ENCODE measurements around the gene CIP2A.

CIP2A gene

DNA sequence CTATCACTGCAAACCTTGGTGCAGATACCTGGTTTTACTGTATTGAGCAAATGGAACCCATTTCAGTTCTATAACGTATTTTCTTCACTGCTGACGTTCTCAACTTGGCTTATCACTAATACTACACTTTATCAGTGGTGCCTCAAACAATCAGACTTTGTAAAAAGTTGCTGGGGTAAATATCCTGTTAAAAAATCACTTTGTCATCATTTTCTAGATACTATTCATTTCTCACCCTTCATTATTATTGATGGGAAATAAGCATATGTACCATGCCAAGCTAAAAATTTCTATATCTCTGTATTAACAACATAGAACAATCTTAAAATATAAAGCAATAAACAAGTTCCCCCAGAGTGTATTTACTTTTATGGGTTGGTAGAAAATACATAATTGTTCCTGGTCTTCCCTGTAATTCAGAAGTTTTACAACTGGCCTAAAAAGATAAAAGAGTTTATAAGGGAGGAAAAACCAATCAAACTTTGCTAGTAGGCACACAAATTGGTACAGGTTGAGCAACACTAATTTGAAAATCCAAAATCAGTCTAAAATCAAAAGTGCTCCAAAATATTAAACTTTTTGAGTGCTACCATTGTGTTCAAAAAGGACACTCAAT lies 33.2 kb downstream of the CIP2A start:
- DNase-seq: no peak

DNA sequence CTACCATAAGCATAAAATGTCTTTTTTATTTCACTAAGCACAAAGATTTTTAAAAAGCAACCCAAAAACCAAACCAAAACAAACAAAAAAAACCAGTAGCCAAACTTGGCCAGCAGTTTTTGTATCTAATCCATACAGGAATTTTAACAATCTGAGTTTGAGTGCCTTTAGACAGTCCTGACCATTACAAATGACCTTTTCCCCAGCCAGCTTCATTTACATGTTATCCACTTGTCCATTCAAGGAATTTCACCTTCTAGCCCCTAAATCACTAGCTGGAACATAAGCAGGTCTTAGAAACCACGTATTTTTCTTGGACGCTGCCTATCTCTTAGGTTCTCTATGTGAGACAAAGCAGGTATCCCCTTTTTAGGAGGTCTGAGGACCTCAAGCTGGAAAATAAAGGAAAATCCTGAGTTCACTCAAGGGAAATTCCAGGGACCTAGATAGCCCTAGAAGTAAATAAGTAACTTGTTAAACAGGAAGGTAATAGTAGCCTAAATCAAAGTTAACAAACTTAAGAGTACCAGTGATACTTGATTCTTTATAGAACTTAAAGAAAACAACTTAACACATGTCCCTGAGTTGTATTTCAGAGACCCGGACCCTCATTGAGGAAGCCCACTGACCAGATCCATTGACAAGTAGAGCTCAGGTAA lies 34.2 kb downstream of the CIP2A start:
- DNase-seq: no peak

DNA sequence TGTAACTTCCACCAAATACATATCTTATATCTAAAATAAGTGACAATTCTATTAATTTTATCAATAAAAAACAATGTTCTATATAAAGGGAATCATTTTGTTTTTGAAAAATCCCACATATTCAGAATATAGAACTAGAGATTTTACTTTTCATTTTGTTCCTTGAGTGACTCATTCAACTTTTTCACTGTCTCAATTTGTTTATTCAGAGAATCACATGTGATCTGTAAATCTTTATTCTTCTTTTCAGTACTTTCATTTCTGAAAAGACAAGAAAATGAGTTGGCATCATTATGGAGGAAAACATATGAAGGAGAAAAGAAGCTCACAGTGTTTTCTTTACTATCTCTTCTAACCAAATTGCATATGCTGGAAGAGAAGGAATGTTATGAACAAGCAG lies 35.0 kb downstream of the CIP2A start:
- DNase-seq: no peak

DNA sequence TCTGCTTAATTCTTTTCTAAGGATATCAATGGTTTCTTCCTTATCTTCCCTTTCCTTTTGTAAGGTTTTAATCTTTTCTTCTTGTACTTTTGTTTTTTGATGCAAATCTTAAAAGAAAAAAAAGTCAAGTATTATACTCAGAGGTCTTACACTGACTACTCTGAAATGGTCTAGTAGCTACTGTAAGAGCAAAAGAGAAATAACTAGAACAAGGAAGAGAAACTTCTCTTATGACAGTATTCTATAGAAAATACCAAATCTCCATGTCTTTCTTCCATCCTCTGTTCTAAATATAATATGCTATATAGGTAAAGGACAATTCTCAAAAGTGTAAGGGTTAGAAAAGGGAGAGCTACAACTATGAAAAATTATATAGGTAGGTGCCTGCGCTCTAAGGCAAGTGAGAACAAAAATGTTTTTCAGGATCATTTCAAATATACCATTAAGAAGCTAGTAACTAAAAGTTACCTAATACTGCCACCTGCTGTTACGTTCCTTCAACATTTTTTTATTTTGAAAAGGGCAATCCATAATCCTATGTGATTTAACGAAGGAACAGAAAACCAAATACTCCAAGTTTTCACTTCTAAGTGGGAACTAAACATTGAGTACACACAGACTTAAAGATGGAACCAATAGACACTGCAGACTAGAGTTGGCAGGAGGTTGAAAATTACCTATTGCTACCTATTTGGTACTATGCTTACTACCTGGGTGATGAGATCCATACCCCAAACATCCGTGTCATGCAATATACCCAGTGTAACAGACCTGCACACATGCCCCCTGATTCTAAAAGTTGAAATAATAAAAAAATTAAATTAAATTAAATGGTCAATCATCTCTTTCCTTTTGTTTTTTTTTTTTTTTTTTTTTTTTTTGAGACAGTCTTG lies 36.7 kb downstream of the CIP2A start:
- DNase-seq: no peak

DNA sequence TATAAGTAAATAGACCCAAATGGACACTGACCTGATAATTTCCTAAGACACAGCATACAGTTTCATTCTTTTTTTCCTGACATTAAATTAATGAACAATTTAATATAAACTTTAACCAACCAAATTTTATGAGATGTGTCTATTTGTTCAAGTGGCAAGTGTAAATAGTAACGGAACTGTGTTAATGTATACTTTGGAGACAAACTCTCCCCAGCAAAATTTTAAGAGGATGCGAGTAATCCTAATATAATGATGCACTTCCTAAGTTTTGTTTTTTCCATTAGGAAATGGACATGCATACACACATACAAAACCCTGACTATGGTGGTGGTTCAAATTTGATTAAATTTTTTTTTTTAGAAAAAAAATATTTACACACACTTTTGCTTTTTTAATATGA lies 40.4 kb downstream of the CIP2A start:
- DNase-seq: no peak

DNA sequence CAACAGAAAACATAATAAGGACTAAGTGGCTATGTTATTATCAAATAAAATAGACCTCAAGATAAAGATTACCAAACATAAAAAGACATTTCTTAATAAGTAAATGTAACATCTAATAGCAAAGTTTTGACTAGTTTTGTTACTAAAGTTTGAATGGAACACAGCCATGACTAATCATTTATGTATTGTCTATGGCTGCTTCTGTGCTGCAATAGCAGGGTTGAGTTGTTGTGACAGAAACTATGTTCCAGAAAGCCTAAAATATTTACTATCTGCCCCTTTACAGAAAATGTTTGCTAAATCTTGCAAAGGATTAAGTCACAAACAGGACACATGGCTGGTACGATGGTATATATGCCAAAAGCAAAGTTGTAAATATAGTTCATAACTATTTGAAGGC lies 40.9 kb downstream of the CIP2A start:
- no peak for DNase-seq

DNA sequence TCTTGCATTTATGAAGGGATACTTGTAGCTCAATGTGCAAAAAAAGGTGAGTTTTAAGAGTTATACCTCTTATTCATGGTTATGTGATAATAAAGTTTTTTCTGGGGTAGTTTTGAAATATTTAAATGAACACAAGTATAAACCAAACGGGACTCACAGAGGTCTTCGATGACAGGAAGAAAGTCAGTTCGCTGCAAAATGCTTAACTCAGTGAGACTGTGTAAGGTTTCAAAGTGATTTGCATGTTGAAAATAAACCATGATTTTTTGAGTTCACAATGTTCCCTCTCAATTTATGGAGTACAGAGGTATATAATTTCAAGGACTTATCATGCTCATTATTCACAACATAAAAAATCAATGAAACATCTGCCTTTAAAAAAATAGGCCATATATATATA lies 42.5 kb downstream of the CIP2A start:
- no peak for DNase-seq

DNA sequence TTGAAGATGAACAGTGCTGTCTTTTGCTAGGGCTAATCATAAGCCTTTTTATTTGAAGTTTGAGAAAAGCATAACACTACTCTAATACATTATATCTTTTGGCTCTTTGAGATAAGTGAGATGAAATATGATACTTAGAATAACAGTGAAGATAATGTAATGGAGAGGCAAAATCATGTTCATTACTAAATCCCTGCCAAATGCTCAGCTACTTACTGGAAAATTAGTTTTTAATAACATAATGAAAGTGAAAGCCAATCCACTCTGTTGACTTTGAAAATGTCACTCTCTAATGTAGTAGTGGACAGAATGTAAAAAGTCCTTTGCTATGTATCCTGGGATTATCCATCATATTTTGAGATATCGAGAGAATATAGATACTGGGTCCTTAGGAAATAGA lies 43.0 kb downstream of the CIP2A start:
- no peak for DNase-seq

DNA sequence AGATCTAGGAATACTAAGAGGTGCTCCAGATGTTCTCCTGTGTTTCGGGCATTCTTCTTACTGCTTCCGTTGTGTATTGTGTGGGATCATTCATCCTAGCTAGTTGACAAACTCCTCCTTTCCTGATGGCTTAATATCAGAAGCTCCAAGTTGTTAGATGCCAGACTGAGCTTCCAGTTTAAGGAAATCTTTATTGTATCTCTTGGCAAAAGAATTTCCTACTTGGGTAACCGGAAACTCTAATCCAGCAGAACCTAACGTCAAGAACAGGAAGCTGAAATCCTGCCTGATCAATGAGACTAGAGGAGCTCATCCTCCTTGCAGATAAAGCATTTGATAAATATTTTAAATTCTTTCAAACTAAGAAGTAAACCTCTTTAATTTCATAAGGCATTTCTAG lies 51.2 kb downstream of the CIP2A start:
- DNase-seq: no peak

DNA sequence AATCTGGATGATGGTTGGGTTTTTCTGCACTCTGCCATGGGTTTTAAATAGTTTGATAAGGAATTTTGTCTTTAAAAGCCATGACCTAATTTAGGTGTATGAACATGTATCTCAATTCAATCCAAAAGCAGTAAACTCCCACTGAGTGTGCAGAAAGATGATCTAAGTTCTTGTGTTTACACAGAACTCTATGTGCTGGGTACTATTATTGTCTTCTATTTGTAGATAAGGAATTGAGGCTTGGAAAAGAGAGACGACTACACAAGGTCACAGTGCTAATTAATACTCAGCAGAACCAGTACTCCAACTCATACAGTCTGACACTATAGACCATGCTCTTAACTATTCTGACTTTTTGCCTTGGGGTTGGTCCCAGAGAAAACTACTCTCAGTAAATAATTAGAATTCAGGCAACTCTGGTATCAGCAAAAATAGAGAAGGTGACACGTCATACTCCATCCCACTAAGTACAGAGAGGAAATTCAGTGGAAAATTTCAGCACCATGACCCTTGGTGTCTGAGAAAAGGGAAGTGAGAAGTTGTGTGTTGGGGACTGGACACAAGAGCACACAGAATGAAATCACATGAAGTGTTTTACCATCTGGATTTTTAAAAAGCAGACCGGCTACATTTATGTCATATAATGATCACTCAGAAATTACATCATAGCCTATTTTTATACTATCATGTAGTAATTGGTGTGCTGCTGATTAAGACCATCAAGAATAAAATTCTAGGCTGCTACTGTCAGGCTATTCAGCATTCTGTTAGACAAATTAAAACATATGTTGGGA lies 60.6 kb downstream of the CIP2A start:
- DNase-seq: no peak

DNA sequence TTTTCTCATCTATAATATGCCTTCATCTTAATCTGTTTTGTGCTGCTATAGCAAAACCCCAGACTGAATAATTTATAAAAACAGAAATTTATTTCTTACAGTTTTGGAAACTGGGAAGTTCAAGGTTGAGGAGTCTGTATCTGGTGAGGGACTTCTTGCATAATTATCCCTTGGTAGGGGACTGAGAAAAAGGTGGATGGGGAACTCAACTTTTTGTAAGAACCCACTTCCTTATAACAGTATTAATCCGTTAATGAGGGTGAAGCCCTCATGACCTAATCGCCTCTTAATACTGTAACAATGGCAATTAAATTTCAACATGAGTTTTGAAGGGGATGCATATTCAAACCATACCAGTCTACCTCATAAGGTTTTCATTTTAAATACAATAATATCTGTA lies 61.4 kb downstream of the CIP2A start:
- no peak for DNase-seq

DNA sequence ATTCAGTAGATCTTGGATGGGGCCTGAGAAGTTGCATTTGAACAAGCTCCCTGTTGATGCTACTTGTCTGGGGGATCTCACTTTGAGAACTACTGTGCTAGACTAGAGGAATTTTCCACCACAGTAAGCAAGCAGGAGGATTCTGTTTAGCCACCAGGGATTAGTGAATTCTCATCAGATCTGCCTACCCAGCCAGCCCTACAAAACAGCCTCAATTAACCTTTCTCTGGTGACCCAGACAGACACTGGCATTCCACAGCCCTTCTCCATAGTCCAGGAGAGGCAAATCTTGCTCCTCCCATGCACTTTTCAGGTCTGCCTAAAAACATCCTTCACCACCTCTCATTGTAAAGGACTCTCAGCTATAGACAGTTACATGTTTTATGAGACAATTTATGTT lies 62.1 kb downstream of the CIP2A start:
- no peak for DNase-seq

DNA sequence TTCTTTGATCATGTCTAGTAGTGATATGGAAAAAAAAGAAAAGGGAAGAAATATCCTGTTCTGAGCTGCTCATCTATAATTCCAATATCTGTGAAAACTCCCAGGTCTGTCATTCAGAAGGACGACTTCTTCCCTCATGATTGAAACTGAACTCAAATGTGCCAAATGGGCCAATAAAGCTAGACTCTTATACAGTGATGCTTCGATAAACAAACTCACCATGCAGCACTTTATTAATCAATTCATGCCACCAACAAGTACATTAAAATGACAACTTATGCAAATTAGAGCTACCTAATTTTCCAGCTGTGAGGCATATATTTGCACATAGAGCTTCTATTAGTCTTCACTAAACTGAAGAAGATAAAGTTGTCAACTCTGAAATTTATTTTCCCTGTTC lies 63.3 kb downstream of the CIP2A start:
- no peak for DNase-seq

DNA sequence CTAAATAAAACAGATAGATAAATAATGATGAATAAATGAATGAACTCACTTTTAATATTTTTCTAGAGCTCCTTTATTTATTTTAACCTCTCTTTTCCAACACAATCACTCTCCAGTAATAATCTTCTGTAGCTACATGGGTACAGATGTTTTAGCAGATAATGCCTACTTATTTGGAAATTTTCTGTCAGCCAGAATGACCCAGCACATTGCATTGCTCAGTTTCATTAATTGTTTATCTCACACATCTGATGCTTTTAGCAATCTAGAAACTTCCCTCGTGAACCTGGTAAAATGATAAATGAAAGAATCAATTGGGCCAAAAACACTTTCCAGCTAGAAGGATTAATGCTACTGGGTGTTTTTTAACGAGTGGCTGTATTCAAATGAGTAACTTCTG lies 64.0 kb downstream of the CIP2A start:
- no peak for DNase-seq

DNA sequence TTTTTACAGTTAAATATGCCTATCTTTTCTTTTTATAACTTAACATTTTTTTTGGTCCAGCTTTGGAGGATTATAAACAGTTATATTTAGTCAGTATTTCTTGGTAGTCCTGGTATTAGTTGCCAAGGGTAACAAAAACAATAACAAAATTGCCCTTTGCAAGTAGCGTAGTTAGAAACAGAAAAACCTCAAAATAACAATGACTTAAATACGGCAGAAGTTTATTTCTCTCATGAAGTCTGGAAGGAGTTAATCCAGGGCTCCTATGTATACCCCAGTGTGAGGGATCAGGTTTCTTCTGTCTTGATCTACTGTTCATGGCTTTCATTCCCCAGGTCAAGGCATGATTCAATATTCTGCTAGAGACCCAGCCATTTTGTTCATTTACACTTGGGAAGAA lies 64.7 kb downstream of the CIP2A start:
- no peak for DNase-seq

DNA sequence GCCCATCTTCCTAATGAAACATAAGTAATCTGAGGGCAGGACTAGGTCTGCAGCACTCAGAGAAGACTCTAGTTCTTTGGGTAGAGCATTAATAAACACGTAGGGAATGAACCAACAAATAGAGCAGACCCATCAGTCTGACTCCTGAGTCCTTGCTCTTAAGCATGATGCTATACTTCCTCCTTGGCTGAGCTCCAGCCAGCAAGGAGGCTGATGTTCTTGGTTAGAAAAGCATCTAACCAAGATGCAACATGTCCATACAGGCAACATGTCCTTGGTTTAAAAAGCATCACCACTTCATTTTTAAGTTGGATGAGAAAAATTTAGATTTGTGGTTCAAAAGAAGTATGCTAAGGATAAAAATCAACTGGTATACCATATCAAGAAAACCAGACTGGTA lies 70.3 kb downstream of the CIP2A start:
- DNase-seq: no peak

DNA sequence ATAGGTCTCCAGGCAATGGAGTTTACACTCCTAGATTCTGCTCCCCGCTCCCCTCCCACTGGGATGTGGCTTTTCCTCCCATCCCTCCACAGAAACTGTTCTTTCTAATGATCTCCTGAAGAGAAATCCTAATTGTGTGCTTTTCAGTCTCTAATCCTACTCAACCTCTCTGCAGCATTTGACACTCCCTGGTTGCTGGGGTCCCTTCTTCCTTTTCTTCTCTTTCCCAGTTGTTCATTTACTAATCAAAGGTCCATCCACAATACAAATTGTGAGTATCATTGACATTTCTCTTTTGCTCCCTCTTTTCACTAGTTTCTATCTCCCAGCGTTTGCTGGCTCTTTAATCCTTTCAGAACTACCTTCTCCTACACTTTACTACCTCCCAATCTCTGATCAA lies 72.4 kb downstream of the CIP2A start:
- no peak for DNase-seq

DNA sequence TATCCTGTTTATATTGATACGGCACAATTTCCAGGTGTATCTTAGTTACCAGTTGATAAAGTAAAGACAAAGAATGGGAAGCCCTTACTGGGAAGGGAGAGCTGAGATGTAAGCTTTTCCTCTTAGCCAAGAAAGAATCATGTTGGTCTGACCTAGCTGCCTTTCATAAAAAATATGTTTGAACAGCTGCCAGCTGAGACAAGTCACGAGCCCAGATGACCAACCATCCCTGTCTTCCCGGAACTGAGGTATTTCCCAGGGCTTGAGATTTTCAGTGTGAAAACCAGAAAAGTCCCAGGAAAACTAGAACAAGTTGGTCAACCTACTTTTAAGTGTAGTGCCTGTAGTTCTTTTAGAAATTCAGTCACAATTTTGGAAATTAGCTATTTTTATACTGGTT lies 75.3 kb downstream of the CIP2A start:
- no peak for DNase-seq

DNA sequence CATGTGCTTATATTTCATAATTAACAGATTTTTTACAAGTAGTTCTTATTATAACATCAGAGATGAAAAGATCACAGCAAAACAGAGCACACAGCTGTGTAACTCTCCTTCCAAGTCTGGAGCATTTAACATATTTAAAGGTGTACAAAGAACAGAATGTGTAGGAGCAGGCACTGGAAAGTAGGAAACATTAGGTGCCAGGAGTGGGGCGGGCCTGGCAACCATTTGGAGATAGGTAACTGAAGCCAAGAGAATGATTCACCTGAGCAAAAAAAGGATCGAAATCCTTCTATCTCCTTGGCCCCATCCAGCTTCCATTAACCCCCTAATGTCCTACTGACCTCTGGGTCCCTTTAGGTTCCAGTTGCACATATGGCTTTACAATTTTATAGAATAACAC lies 76.6 kb downstream of the CIP2A start:
- DNase-seq: no peak

DNA sequence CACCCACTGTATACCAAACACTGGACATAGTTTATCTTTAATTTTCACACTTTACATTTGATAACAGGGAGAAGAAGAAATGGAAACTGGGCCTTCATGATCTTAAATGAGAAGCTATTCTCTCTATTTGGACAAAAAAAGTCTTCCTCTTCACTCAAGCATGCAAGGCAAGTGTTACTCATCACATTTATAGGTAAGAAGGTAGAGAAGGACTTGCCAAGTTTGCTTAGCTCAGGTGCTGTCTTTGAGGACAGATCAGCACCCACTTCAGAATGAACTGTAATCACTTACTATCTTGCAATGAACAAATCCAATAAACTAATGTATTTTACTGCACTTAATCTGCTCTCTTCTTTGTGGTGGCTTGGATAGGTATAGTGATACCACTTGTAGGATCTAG lies 77.7 kb downstream of the CIP2A start:
- DNase-seq: no peak

DNA sequence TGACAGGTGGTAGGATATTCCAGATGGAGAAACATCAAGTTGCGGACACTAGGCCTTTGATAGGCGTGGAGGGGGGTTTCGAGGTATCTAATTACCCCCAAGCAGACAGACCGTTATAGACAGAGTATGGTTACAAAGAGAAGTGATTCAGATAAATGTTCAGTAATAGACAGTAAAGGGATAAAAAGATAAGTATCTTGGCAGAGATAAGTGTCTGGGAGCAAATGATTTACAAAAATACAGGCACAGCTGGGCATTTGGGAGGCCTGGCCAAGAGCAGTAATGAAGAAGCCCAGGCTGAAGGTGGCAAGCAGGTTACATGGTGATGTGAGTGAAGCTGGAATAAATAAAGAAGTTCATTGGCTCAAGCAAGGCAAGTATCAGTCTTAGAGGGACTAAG lies 78.2 kb downstream of the CIP2A start:
- no peak for DNase-seq

DNA sequence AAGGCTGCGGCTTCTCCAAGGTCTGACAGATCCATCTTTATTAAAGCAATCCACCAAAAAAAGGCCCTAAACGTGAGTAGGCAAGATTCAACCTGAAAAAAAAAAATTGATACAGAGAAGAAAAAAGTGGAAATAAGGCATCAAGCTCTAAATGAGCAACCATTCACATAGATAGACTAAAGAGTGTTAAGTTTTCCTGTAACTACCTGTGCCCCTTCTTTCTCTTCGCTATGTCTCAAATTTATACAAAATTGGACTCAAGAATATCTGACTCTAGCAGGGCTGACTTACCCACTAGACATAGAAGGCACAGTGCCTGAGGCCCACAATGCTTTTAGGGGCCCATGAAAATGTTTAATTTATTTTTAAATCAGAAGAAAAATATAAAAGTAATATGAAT lies 78.7 kb downstream of the CIP2A start, which contains the start of gene MYH15:
TSS of gene MYH15 (minus strand) at position 101 of the 400 bp plus-strand sequence. CDS start at position 35, 66 bp downstream.
- no peak for DNase-seq

DNA sequence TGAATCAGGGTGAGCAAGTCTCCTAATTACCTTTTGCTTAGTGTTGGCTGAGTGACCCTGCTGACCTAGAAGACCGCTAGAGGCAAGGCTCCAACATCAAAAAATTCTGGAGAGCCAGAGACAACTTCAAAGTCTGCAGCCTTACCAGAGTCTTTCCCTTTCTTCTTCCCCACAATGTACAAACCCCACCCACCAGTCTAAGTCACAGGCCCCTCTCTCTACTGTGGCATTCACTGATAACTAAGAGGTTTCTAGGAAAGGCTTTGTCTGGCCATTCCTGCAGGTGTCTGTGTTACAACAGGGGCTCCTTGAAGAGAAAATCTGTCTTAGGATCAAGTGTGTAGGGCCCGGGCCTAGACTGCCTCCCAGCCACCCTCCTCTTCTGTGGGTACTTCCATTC lies 79.4 kb downstream of the CIP2A start:
- DNase-seq: no peak

Measured in NCI-H510A (cell line).